RWPE1 (cell line): Measurements from ENCODE around the gene NR5A2.

ENCODE experiments used
- CTCF ChIA-PET: fragments of 350-600 bp; sonication (Branson Sonifier 250); formaldehyde crosslinking; extraction: SDS; loops from one replicate; lab custom pipeline; 2021; lab: Yijun Ruan, JAX
- POLR2A ChIA-PET: fragments of 400-600 bp; formaldehyde crosslinking; extraction: SDS; loops from one replicate; lab custom pipeline; 2020; ENCODE audit warnings: antibody characterized with exemption; ENCODE audit not compliant: low non-redundant PET; lab: Yijun Ruan, JAX
- DNase-seq: peaks from one replicate; pipeline ENCODE4 v3.0.0; 2012; ENCODE audit warnings: low spot score
- H3K27ac ChIP-seq: fragments of 450-650 bp; 2 replicates; pipeline ENCODE4 v1.5.1; 2017
- CTCF ChIP-seq: fragments of 450-650 bp; conservative IDR thresholded peaks from 2 replicates; pipeline ENCODE4 v1.5.1; 2017; ENCODE audit warnings: low read depth, mild to moderate bottlenecking

NR5A2 gene

DNA sequence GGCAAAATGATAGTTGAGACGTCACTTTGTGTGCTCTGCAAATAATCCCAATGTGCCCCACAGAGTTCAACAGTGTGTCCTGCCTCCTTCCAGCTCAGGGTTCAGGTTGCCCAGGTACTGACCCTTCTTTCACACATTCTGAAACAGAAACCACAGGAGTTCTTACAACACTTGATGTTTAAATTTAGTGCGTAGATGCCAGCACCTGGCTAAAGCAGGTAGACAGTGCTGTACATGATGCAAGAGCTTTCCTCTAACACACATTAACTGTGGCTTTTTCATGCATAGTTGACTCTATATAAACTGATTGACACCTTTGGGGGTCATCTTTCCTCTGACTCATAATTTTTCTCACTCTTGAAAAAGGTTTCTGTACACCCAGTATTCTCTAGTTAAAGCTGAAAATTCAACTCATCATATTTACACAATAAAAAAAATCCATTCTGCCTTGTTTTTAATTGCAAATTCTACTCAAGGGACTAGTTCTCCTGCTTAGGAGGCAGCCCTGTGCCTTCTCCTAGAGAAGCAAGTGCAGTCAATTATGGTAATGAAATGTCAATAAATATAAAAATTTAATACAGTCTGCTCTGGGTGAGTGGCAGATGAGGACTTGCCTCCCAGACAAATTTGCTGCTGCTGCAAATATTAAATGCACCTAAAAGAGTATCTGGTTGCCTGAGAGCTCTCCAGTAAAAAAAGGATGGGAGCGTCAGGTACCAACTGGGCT, 91.4 kb downstream of the NR5A2 start:
- CTCF ChIA-PET = interaction anchor here (0.6 kb wide), 1 partner anchor 139 kb away, joined by 3 read pairs; no protein-coding TSS in a partner anchor
- POLR2A ChIA-PET = no interaction called here
- H3K27ac ChIP-seq = no peak overlapping the region
- TF ChIP-seq CTCF = no peak
- DNase-seq = no peak

DNA sequence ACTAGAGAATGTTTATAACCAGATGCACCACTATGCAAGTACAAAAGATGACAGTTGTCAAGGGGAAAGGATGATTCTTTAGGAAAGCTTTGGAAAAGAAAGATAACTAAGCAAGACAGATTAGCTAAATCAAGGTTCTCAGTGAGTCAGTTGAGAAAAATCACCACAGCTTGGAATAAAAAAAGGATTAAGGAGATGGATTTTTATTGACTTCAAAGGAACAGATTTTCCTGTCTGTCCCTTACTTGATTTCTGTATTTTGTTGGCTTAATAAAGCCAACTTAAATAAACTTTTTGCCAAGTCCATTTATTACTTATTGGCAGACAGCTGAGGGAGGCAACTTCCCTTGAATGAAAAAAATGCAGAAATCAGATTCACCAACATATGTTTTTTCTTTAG, 93.9 kb downstream of the NR5A2 start:
- TF ChIP-seq CTCF = no peak
- ChIA-PET CTCF (interaction anchor here (0.6 to 0.7 kb wide), 3 partner anchors 28 to 262 kb away, joined by 3 to 7 read pairs (median 4); no protein-coding TSS in a partner anchor), POLR2A (interaction anchor here (0.6 kb wide), 1 partner anchor 11 kb away, joined by 7 read pairs; no protein-coding TSS in a partner anchor)
- DNase-seq = no peak
- H3K27ac ChIP-seq = no peak overlapping the region

DNA sequence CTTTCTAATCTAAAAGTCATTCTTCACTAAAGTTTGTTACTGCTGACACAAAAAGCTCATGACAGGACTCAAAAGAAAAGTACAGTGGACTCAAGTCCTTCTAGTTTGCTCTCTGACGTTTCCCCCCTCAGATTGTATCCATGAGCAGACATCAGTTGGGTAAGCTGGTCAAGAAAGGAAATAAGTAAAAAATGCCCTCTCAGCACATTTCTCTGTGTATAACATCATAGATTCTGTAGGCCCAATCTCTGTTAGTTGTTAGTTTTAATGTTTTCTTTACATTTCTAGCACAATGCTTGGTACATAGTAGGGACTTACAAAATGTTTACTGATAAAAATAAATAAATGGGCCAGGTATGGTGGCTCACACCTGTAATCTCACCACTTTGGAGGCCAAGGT, 96.8 kb downstream of the NR5A2 start:
- no peak for DNase-seq
- TF ChIP-seq CTCF = no peak
- no peak overlapping the region for H3K27ac ChIP-seq
- ChIA-PET POLR2A (no interaction called here), CTCF (interaction anchor here (0.6 kb wide), 2 partner anchors 364 to 1318 kb away, joined by 3 to 4 read pairs; no protein-coding TSS in a partner anchor)

DNA sequence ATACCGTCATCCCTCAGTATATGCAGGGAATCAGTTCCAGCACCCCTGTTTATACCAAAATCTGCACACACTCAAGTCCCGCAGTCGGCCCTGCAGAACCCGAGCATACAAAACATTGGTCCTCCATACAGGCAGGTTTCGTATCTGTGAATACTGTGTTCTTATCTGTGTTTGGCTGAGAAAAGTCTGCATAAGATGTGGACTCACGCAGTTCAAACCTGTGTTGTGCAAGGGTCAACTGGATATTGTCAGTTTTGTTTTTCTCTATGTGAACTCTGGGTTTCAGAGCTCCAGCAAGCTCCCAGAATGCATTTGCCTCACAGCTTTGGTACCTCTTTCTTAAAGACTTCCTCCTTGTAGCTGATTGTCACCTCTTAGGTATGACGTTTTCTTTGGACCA, 100.6 kb downstream of the NR5A2 start:
- ChIA-PET POLR2A (no interaction called here), CTCF (interaction anchor here (0.5 to 0.6 kb wide), 3 partner anchors 35 to 1701 kb away, joined by 3 read pairs; no protein-coding TSS in a partner anchor)
- no peak for DNase-seq
- TF ChIP-seq CTCF = no peak
- H3K27ac ChIP-seq = no peak overlapping the region

DNA sequence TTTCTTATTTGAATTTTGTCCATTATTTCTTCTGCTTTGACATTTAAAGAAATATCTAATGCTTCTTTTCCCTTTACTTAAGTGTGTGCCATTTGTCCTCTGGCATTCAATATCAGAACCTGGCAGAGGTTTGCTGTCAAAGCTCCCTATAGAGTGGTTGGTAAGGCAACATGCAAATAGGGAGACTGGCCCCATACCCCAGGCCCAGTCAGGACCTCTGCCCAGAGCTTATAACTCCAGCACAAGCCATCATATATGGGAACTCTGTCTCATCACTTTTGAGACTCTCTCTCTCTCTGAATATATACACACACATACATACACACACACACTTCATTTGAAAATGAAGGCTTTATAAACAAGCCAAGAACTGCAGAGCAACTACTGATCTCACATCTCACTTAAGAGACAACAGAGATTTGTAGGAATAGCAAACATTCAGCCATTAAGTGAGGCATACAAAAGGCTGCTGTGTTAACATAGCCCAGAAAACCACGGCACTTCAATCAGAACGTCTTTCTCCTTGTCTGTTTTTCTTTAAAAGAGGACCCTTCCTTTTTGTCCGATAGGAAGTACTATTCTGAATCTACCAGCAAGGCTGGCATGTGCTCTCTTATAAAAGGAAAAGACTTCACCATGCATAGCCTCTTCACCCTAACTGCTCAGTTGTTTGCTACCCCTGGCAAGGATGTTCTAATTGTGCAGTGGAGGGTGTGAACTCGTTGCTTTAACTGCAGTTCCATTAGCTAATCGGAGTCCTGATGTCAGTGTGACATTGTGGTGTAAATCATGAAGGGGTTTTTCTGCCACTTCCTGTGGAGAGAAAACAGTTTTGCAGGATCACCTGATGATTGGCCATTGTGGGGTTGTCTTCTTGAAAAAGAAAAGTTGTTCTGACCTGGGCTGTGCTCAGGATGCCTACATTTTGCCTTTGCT, 101.7 kb downstream of the NR5A2 start:
- ChIA-PET POLR2A (no interaction called here), CTCF (no interaction called here)
- DNase-seq = no peak
- H3K27ac ChIP-seq = no peak overlapping the region
- TF ChIP-seq CTCF = no peak

- H3K27ac ChIP-seq = no peak overlapping the region
- no peak for DNase-seq
- POLR2A ChIA-PET = no interaction called here
- CTCF ChIA-PET = interaction anchor here (0.6 kb wide), 1 partner anchor 76 kb away, joined by 4 read pairs; no protein-coding TSS in a partner anchor
- TF ChIP-seq CTCF = no peak
Observed at GRCh38 chr1:200130552-200130951, 103.0 kb downstream of the NR5A2 start.
